Body of pancreas (tissue), 4 donors: ENCODE data around the gene OSBPL10. TPM values are rescaled to one million over a fixed set of nuclear protein-coding genes. Genes with fewer than 3 reads are reported as not detected.
A peak's percentile ranks its signal among the peaks of the same experiment; 100 is the strongest.

ENCODE experiments used
- ATAC-seq: fragments of 150-250 bp; one replicate; pipeline ENCODE4 v1.9.1; 2016
- DNase-seq, 4 donors: peaks; one replicate each; pipeline ENCODE4 v3.0.0-alpha.2; 2019
- H3K27ac ChIP-seq, 4 donors: fragments of 200-600 bp; sonication (generic); 1 replicate in 3 of 4; 2 replicates in 1 of 4; pipeline versions ENCODE4 v1.5.1 to v1.6.1; 2016 to 2019; ENCODE audit warnings: mild to moderate bottlenecking in 1 of 4, mixed read lengths in 1 of 4, moderate library complexity in 1 of 4
- H3K27me3 ChIP-seq, 2 donors: fragments of 200-600 bp; sonication (generic); one replicate each; pipeline ENCODE4 v1.6.0; 2016; ENCODE audit warnings: mild to moderate bottlenecking in 1 of 2
- H3K36me3 ChIP-seq, 2 donors: fragments of 200-600 bp; sonication (generic); replicated peaks in 1 of 2; 2 replicates each; pipeline ENCODE4 v1.5.1; 2016; ENCODE audit warnings: low read depth in 2 of 2; ENCODE audit not compliant: insufficient read depth in 1 of 2
- H3K4me1 ChIP-seq: fragments of 200-600 bp; sonication (generic); one replicate; pipeline ENCODE4 v1.6.0; 2016
- H3K4me3 ChIP-seq, 2 donors: fragments of 200-600 bp; sonication (generic); 1 replicate in 1 of 2; 2 replicates in 1 of 2; pipeline ENCODE4 v1.5.1; 2016 to 2019
- H3K9me3 ChIP-seq, 3 donors: fragments of 200-600 bp; sonication (generic); 1 replicate in 2 of 3; 2 replicates in 1 of 3; pipeline ENCODE4 v1.5.1; 2016
- POLR2A ChIP-seq, 3 donors: fragments of 450-650 bp; IDR thresholded peaks; one replicate each; pipeline ENCODE4 v1.6.1; 2016; ENCODE audit warnings: antibody characterized with exemption in 3 of 3, mild to moderate bottlenecking in 2 of 3
- WGBS, 2 donors: methylation state at CpG; one replicate each; pipeline ENCODE4 v1.1.5; 2017; 5-methylcytosine and 5-hydroxymethylcytosine counted together
- intact Hi-C: fragments of 100-400 bp; cut with DNase I; formaldehyde crosslinking; loops from one replicate; pipeline ENCODE4 v1.15.1; 2023
- total RNA-seq, 2 donors: library from RNA; depleted of rRNA; stranded (reverse); fragments of >200 nt; gene quantifications; one replicate each; pipeline ENCODE4 v1.1.0, GENCODE V29; 2016
- TF ChIP-seq, protein P1 (sequence below), 7 experiments: fragments of 450-650 bp in 4 of 7; fragments of 200-600 bp in 3 of 7; sonication (generic) in 3 of 7; IDR thresholded peaks; one replicate each; pipeline ENCODE4 v1.5.1; 2016 to 2019; ENCODE audit warnings: antibody characterized with exemption in 7 of 7

Gene OSBPL10
- total RNA-seq, 2 donors from 2014 or later: 3.4 to 27.0 TPM

DNA sequence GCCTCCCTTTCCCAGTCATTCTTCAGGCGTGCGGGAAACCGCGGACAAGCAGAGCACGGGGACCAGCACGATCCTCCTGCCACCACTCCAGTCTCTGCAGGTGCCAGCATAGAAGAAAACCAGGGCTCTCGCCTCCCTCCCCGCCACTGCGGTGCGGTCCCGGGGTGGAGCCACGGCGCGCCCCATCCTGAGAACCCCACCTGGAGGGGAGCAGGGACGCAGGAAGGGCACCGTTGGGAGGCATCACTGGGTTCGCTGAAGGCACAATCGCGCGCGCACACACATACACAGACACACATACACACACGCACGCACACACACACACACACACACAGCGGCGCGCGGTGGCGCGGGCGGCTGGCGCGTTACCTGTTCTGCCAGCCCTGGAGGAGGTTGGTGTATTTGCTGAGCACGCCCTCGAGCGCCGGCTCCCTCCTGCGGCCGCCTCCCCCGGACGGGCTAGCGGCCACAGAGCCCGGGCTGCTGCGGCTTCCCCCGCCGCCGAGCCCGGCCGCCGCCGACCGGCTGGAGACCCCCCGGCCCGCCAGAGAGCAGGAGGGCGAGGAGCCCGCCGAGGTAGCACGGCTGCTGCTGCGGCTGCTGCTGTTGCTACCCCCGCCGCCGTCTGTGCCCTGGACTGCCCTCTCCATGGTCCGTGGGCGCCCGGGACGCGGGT, 394 bp downstream of the OSBPL10 start:
- TF ChIP-seq, protein P1, sequence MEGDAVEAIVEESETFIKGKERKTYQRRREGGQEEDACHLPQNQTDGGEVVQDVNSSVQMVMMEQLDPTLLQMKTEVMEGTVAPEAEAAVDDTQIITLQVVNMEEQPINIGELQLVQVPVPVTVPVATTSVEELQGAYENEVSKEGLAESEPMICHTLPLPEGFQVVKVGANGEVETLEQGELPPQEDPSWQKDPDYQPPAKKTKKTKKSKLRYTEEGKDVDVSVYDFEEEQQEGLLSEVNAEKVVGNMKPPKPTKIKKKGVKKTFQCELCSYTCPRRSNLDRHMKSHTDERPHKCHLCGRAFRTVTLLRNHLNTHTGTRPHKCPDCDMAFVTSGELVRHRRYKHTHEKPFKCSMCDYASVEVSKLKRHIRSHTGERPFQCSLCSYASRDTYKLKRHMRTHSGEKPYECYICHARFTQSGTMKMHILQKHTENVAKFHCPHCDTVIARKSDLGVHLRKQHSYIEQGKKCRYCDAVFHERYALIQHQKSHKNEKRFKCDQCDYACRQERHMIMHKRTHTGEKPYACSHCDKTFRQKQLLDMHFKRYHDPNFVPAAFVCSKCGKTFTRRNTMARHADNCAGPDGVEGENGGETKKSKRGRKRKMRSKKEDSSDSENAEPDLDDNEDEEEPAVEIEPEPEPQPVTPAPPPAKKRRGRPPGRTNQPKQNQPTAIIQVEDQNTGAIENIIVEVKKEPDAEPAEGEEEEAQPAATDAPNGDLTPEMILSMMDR (IDR thresholded peaks at IDR 0.05): peak in 4 of 7 experiments; percentile 19 to 42 (median 26)
- peak in 2 of 3 donors; percentile 41 to 42 for TF ChIP-seq POLR2A (IDR thresholded peaks at IDR 0.05)
- ATAC-seq: peak; percentile 83
- no peaks in the 10 kb centered on the region for H3K9me3 ChIP-seq
- peak; percentile 76 to 83 (median 79) for DNase-seq
- peak overlapping the region; percentile 10 to 86 (median 71) for H3K27ac ChIP-seq
- H3K27me3 ChIP-seq: no peaks in the 10 kb centered on the region
- intact Hi-C loops: no loop called here
- no peaks in the 10 kb centered on the region for H3K36me3 ChIP-seq
- peak overlapping the region; percentile 27 to 49 for H3K4me3 ChIP-seq
- peaks cover 15% of the 10 kb centered on the region for H3K4me1 ChIP-seq
- WGBS, 2 donors: 0% methylated on average over 7 to 66 of the region's 66 CpGs

DNA sequence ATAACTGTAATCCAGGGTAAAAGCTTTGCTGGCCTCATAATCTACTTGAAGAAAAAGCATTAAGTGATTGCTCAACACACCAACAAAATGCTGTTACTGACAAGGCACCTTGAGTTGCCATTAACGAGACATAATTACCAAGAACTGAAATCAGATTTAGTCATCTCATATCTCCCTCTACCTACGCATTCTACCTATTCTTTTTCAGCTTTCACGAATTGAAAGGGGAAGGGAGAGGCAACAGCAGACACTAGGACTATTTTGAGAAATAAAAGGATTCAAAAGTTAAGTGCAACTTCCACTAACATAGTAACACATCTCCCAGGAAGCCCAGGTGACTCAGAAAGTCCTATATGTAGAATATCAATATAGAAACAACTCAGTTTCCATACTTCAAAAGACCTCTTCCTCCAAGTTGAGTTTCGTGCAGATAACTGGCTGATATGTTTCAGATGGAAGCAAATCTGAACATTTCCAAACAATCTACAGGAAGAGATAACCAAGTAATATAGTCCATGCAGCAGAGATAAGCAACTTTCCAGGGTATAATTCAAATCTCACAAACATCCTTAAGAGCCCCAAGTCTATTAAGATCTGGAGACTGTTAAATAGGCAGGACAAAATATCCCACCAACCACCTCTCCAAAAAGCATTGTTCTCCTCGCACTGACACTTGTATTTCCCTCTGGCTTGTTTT, 1.9 kb downstream of the OSBPL10 start:
- Histone ChIP-seq H3K36me3 (no peaks in the 10 kb centered on the region), H3K27ac (no peak overlapping the region), H3K4me1 (peaks cover 15% of the 10 kb centered on the region), H3K4me3 (no peak overlapping the region), H3K9me3 (no peaks in the 10 kb centered on the region), H3K27me3 (no peaks in the 10 kb centered on the region)
- DNase-seq (no peak), ATAC-seq (no peak)
- 62 to 67% methylated on average over 5 of the region's 5 CpGs for WGBS, 2 donors
- intact Hi-C loops: no loop called here
- TF ChIP-seq, protein P1 (IDR thresholded peaks at IDR 0.05): no peak
- no peak for TF ChIP-seq POLR2A (IDR thresholded peaks at IDR 0.05)

DNA sequence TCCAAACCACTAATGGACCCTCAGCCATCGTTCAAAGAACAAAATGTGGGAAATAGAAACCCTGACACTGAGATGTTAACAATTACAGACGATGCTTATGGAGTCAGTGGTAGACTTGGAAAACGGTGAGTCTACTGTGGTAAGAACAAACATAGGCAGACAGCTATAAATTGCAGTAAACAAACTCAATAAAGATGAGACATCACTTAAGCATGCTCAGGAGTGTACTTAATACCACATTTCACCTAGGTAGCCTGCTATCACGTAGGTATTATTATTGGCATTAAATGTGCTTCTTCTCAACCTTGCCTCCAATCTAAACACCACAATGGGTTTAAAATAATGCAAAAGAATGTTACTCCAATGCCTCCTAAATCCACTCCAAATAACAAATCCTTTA, 2.5 kb downstream of the OSBPL10 start:
- no peak for TF ChIP-seq POLR2A (IDR thresholded peaks at IDR 0.05)
- TF ChIP-seq, protein P1 (IDR thresholded peaks at IDR 0.05): no peak
- H3K36me3 ChIP-seq: no peaks in the 10 kb centered on the region
- 74 to 90% methylated on average over 4 of the region's 4 CpGs for WGBS, 2 donors

DNA sequence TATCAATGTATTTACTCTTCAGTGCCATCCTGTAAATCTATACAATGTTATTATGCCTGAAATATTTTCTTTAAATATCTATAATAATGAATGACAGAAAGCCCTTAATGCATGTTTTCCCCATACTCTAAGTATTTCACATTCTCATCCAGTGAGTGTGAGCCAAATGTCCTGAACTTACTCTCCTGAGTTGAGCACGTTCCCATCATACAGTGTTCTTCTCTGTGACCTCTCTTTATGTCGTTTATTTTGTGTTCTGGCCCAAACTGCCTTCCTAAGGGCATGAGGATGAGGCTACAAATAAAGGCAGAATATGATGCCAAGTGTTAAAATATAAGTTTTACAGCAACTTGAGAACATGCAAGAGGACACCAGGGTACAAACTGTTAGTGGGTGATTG, 3.3 kb downstream of the OSBPL10 start:
- ATAC-seq (no peak), DNase-seq (no peak)
- TF ChIP-seq, protein P1 (IDR thresholded peaks at IDR 0.05): no peak
- TF ChIP-seq POLR2A (IDR thresholded peaks at IDR 0.05): no peak
- peaks cover 15% of the 10 kb centered on the region for H3K4me1 ChIP-seq
- H3K4me3 ChIP-seq: no peak overlapping the region
- H3K27me3 ChIP-seq: no peaks in the 10 kb centered on the region
- WGBS, 2 donors: 56 to 76% methylated on average over 2 of the region's 2 CpGs
- no peaks in the 10 kb centered on the region for H3K36me3 ChIP-seq
- no peak overlapping the region for H3K27ac ChIP-seq
- intact Hi-C loops: no loop called here
- H3K9me3 ChIP-seq: no peaks in the 10 kb centered on the region

More for the DNA sequence above, 2.5 kb downstream of the OSBPL10 start:
- Histone ChIP-seq H3K4me1 (peaks cover 15% of the 10 kb centered on the region), H3K27ac (no peak overlapping the region), H3K4me3 (no peak overlapping the region), H3K9me3 (no peaks in the 10 kb centered on the region), H3K27me3 (no peaks in the 10 kb centered on the region)
- DNase-seq (no peak), ATAC-seq (no peak)
- intact Hi-C loops: no loop called here
